ENCODE results near the gene BLACAT1.

GRCh38 chr1:205452933-205453332 is 2.9 kb downstream of the BLACAT1 start:
- no peak for TF ChIP-seq POLR2A (IDR thresholded peaks at IDR 0.05)
- TF ChIP-seq POLR2AphosphoS5 (IDR thresholded peaks at IDR 0.05): no peak

All from transverse colon (tissue), 3 donors.